ENCODE measurements around the gene MTHFD2. TPM values are rescaled to one million over a fixed set of nuclear protein-coding genes. Genes with fewer than 3 reads are reported as not detected.
"Not testable (repeated sequence)": the region's sequence is repeated elsewhere in the genome, so short reads cannot be mapped to it uniquely, and the experiment has no call there.

Gene MTHFD2
- total and polyA plus RNA-seq, 4 donors = 55.7 to 180 (median 127) TPM

- DNase-seq = no peak
- intact Hi-C loops (cut with DNase I) = no loop called here
- no peak overlapping the region for H3K4me3 ChIP-seq (ENCODE audit: low read length in 2 of 2)
- H3K27ac ChIP-seq (ENCODE audit: low read depth in 1 of 2, low read length in 2 of 2) = no peak overlapping the region
- no peaks in the 10 kb centered on the region for H3K27me3 ChIP-seq (ENCODE audit: control insufficient read depth in 1 of 2, insufficient read depth in 2 of 2, low read length in 1 of 2)
- ATAC-seq (ENCODE audit: low FRiP score) = no peak
- no peaks in the 10 kb centered on the region for H3K36me3 ChIP-seq (ENCODE audit: control insufficient read depth in 1 of 2, insufficient read depth in 2 of 2, low read length in 1 of 2)
- 89 to 92% methylated on average over 4 of the region's 4 CpGs for WGBS, 2 donors
- H3K9me3 ChIP-seq (ENCODE audit: control insufficient read depth, low read length) = no peaks in the 10 kb centered on the region
- H3K4me1 ChIP-seq (ENCODE audit: control insufficient read depth in 1 of 2, insufficient read depth in 2 of 2, low read length in 2 of 2) = peaks cover 1 to 2% of the 10 kb centered on the region in 2 donors
Measured at GRCh38 chr2:74228772-74229171, 30.4 kb downstream of the MTHFD2 start.

- H3K9me3 ChIP-seq (ENCODE audit: control insufficient read depth, low read length); ATAC-seq (ENCODE audit: low FRiP score); DNase-seq; H3K36me3 ChIP-seq (ENCODE audit: control insufficient read depth in 1 of 2, insufficient read depth in 2 of 2, low read length in 1 of 2); H3K27ac ChIP-seq (ENCODE audit: low read depth in 1 of 2, low read length in 2 of 2); H3K4me3 ChIP-seq (ENCODE audit: low read length in 2 of 2); H3K27me3 ChIP-seq (ENCODE audit: control insufficient read depth in 1 of 2, insufficient read depth in 2 of 2, low read length in 1 of 2); H3K4me1 ChIP-seq (ENCODE audit: control insufficient read depth in 1 of 2, insufficient read depth in 2 of 2, low read length in 2 of 2); intact Hi-C loops (cut with DNase I): not testable (repeated sequence)
- 80 to 83% methylated on average over 5 of the region's 5 CpGs for WGBS, 2 donors
Measured at GRCh38 chr2:74229865-74230264, 31.4 kb downstream of the MTHFD2 start.

- no peaks in the 10 kb centered on the region for H3K36me3 ChIP-seq (ENCODE audit: control insufficient read depth in 1 of 2, insufficient read depth in 2 of 2, low read length in 1 of 2)
- H3K4me3 ChIP-seq (ENCODE audit: low read length in 2 of 2) = no peak overlapping the region
- intact Hi-C loops (cut with DNase I) = no loop called here
- H3K27me3 ChIP-seq (ENCODE audit: control insufficient read depth in 1 of 2, insufficient read depth in 2 of 2, low read length in 1 of 2) = no peaks in the 10 kb centered on the region
- WGBS, 2 donors = 90 to 91% methylated on average over 6 of the region's 6 CpGs
- no peak for ATAC-seq (ENCODE audit: low FRiP score)
- no peak overlapping the region for H3K27ac ChIP-seq (ENCODE audit: low read depth in 1 of 2, low read length in 2 of 2)
- no peaks in the 10 kb centered on the region for H3K4me1 ChIP-seq (ENCODE audit: control insufficient read depth in 1 of 2, insufficient read depth in 2 of 2, low read length in 2 of 2)
- H3K9me3 ChIP-seq (ENCODE audit: control insufficient read depth, low read length) = no peaks in the 10 kb centered on the region
- no peak for DNase-seq
Measured at GRCh38 chr2:74232426-74232825, 34.0 kb downstream of the MTHFD2 start.

- H3K36me3 ChIP-seq (ENCODE audit: control insufficient read depth in 1 of 2, insufficient read depth in 2 of 2, low read length in 1 of 2) = no peaks in the 10 kb centered on the region
- intact Hi-C loops (cut with DNase I) = loop anchor here in 1 of 2 donors (2.0 kb wide), 1 partner anchor 41 kb away; no protein-coding TSS in a partner anchor
- no peak for ATAC-seq (ENCODE audit: low FRiP score)
- no peaks in the 10 kb centered on the region for H3K9me3 ChIP-seq (ENCODE audit: control insufficient read depth, low read length)
- no peak overlapping the region for H3K27ac ChIP-seq (ENCODE audit: low read depth in 1 of 2, low read length in 2 of 2)
- no peak for DNase-seq
- H3K4me1 ChIP-seq (ENCODE audit: control insufficient read depth in 1 of 2, insufficient read depth in 2 of 2, low read length in 2 of 2) = no peaks in the 10 kb centered on the region
- no peaks in the 10 kb centered on the region for H3K27me3 ChIP-seq (ENCODE audit: control insufficient read depth in 1 of 2, insufficient read depth in 2 of 2, low read length in 1 of 2)
- no peak overlapping the region for H3K4me3 ChIP-seq (ENCODE audit: low read length in 2 of 2)
Measured at GRCh38 chr2:74233648-74234047, 35.2 kb downstream of the MTHFD2 start.

- H3K27me3 ChIP-seq (ENCODE audit: control insufficient read depth in 1 of 2, insufficient read depth in 2 of 2, low read length in 1 of 2) = no peaks in the 10 kb centered on the region
- intact Hi-C loops (cut with DNase I) = loop anchor here in 1 of 2 donors (2.0 kb wide), 1 partner anchor 40 kb away; no protein-coding TSS in a partner anchor
- no peak for DNase-seq
- H3K9me3 ChIP-seq (ENCODE audit: control insufficient read depth, low read length) = no peaks in the 10 kb centered on the region
- ATAC-seq (ENCODE audit: low FRiP score) = no peak
- H3K27ac ChIP-seq (ENCODE audit: low read depth in 1 of 2, low read length in 2 of 2) = no peak overlapping the region
- no peaks in the 10 kb centered on the region for H3K36me3 ChIP-seq (ENCODE audit: control insufficient read depth in 1 of 2, insufficient read depth in 2 of 2, low read length in 1 of 2)
- H3K4me1 ChIP-seq (ENCODE audit: control insufficient read depth in 1 of 2, insufficient read depth in 2 of 2, low read length in 2 of 2) = no peaks in the 10 kb centered on the region
- WGBS, 2 donors = 95% methylated on average over 5 of the region's 5 CpGs
- H3K4me3 ChIP-seq (ENCODE audit: low read length in 2 of 2) = no peak overlapping the region
Measured at GRCh38 chr2:74235041-74235440, 36.6 kb downstream of the MTHFD2 start.

- no peaks in the 10 kb centered on the region for H3K9me3 ChIP-seq (ENCODE audit: control insufficient read depth, low read length)
- 91 to 97% methylated on average over 2 of the region's 2 CpGs for WGBS, 2 donors
- H3K27ac ChIP-seq (ENCODE audit: low read depth in 1 of 2, low read length in 2 of 2) = no peak overlapping the region
- intact Hi-C loops (cut with DNase I) = no loop called here
- ATAC-seq (ENCODE audit: low FRiP score) = no peak
- no peaks in the 10 kb centered on the region for H3K27me3 ChIP-seq (ENCODE audit: control insufficient read depth in 1 of 2, insufficient read depth in 2 of 2, low read length in 1 of 2)
- H3K36me3 ChIP-seq (ENCODE audit: control insufficient read depth in 1 of 2, insufficient read depth in 2 of 2, low read length in 1 of 2) = no peaks in the 10 kb centered on the region
- DNase-seq = peak in 1 of 2 donors; percentile 4
- no peaks in the 10 kb centered on the region for H3K4me1 ChIP-seq (ENCODE audit: control insufficient read depth in 1 of 2, insufficient read depth in 2 of 2, low read length in 2 of 2)
- no peak overlapping the region for H3K4me3 ChIP-seq (ENCODE audit: low read length in 2 of 2)
Measured at GRCh38 chr2:74238879-74239278, 40.5 kb downstream of the MTHFD2 start.

GRCh38 chr2:74239346-74239745 is 40.9 kb downstream of the MTHFD2 start:
- no peak overlapping the region for H3K27ac ChIP-seq (ENCODE audit: low read depth in 1 of 2, low read length in 2 of 2)
- WGBS, 2 donors = 78 to 88% methylated on average over 7 of the region's 7 CpGs
- H3K27me3 ChIP-seq (ENCODE audit: control insufficient read depth in 1 of 2, insufficient read depth in 2 of 2, low read length in 1 of 2) = no peaks in the 10 kb centered on the region
- H3K4me3 ChIP-seq (ENCODE audit: low read length in 2 of 2) = no peak overlapping the region
- intact Hi-C loops (cut with DNase I) = no loop called here
- H3K36me3 ChIP-seq (ENCODE audit: control insufficient read depth in 1 of 2, insufficient read depth in 2 of 2, low read length in 1 of 2) = no peaks in the 10 kb centered on the region
- ATAC-seq (ENCODE audit: low FRiP score) = no peak
- DNase-seq = peak in 1 of 2 donors; percentile 56
- no peaks in the 10 kb centered on the region for H3K9me3 ChIP-seq (ENCODE audit: control insufficient read depth, low read length)
- H3K4me1 ChIP-seq (ENCODE audit: control insufficient read depth in 1 of 2, insufficient read depth in 2 of 2, low read length in 2 of 2) = no peaks in the 10 kb centered on the region

- Histone ChIP-seq H3K9me3 (ENCODE audit: control insufficient read depth, low read length) (no peaks in the 10 kb centered on the region), H3K27ac (ENCODE audit: low read depth in 1 of 2, low read length in 2 of 2) (no peak overlapping the region), H3K4me1 (ENCODE audit: control insufficient read depth in 1 of 2, insufficient read depth in 2 of 2, low read length in 2 of 2) (no peaks in the 10 kb centered on the region), H3K27me3 (ENCODE audit: control insufficient read depth in 1 of 2, insufficient read depth in 2 of 2, low read length in 1 of 2) (no peaks in the 10 kb centered on the region), H3K36me3 (ENCODE audit: control insufficient read depth in 1 of 2, insufficient read depth in 2 of 2, low read length in 1 of 2) (no peaks in the 10 kb centered on the region), H3K4me3 (ENCODE audit: low read length in 2 of 2) (no peak overlapping the region)
- DNase-seq (peak in 1 of 2 donors; percentile 40), ATAC-seq (ENCODE audit: low FRiP score) (no peak)
- 81 to 82% methylated on average over 7 of the region's 7 CpGs for WGBS, 2 donors
- intact Hi-C loops (cut with DNase I) = no loop called here
Measured at GRCh38 chr2:74242354-74243071, 44.1 kb downstream of the MTHFD2 start.

- 92 to 95% methylated on average over 3 of the region's 3 CpGs for WGBS, 2 donors
- no peaks in the 10 kb centered on the region for H3K36me3 ChIP-seq (ENCODE audit: control insufficient read depth in 1 of 2, insufficient read depth in 2 of 2, low read length in 1 of 2)
Measured at GRCh38 chr2:74244286-74244685, 45.9 kb downstream of the MTHFD2 start.

More at GRCh38 chr2:74244286-74244685, 45.9 kb downstream of the MTHFD2 start:
- intact Hi-C loops (cut with DNase I) = no loop called here
- ATAC-seq (ENCODE audit: low FRiP score) (no peak), DNase-seq (no peak)
- H3K4me1 ChIP-seq (ENCODE audit: control insufficient read depth in 1 of 2, insufficient read depth in 2 of 2, low read length in 2 of 2) = no peaks in the 10 kb centered on the region
- H3K4me3 ChIP-seq (ENCODE audit: low read length in 2 of 2) = no peak overlapping the region
- H3K27me3 ChIP-seq (ENCODE audit: control insufficient read depth in 1 of 2, insufficient read depth in 2 of 2, low read length in 1 of 2) = no peaks in the 10 kb centered on the region
- no peaks in the 10 kb centered on the region for H3K9me3 ChIP-seq (ENCODE audit: control insufficient read depth, low read length)
- no peak overlapping the region for H3K27ac ChIP-seq (ENCODE audit: low read depth in 1 of 2, low read length in 2 of 2)
